Psoas muscle (tissue), 8 donors: ENCODE results near the gene TMEM253. TPM values are rescaled to one million over a fixed set of nuclear protein-coding genes. Genes with fewer than 3 reads are reported as not detected.

Experiments
- ATAC-seq, 4 donors: fragments of 200-7000 bp; cut with Tn5 transposase; one replicate each; pipeline ENCODE4 v1.9.1; 2020; ENCODE audit warnings: moderate library complexity in 3 of 4, mild to moderate bottlenecking in 2 of 4
- DNase-seq, 2 donors: peaks; one replicate each; pipeline ENCODE4 v3.0.0-alpha.2; 2020
- H3K27ac ChIP-seq: fragments of 200-600 bp; one replicate; pipeline ENCODE4 v1.8.0; 2022
- H3K27me3 ChIP-seq, 3 donors: fragments of 200-600 bp in 1 of 3; one replicate each; pipeline versions ENCODE4 v1.6.1 to v1.8.0; 2013 to 2022; ENCODE audit warnings: low read length in 2 of 3, mild to moderate bottlenecking in 2 of 3, moderate library complexity in 1 of 3; ENCODE audit not compliant: insufficient read depth in 3 of 3
- H3K36me3 ChIP-seq, 2 donors: fragments of 200-600 bp in 1 of 2; one replicate each; pipeline versions ENCODE4 v1.6.1 to v1.8.0; 2013 to 2022; ENCODE audit warnings: low read depth in 1 of 2, mild to moderate bottlenecking in 1 of 2, moderate library complexity in 1 of 2; ENCODE audit not compliant: insufficient read depth in 1 of 2
- H3K4me1 ChIP-seq: fragments of 200-600 bp; one replicate; pipeline ENCODE4 v1.8.0; 2022
- H3K4me3 ChIP-seq: fragments of 200-600 bp; one replicate; pipeline ENCODE4 v1.8.0; 2022; ENCODE audit warnings: mild to moderate bottlenecking
- H3K9me3 ChIP-seq: fragments of 200-600 bp; one replicate; pipeline ENCODE4 v1.8.0; 2022
- CTCF ChIP-seq: fragments of 200-600 bp; IDR thresholded peaks from one replicate; pipeline ENCODE4 v1.8.0; 2022; ENCODE audit warnings: antibody characterized with exemption
- WGBS, 3 donors: extraction: QIAGEN DNeasy Blood & Tissue Kit; methylation state at CpG; one replicate each; pipeline versions ENCODE4 v1.1.6 to v1.1.7; 2013; 5-methylcytosine and 5-hydroxymethylcytosine counted together
- intact Hi-C, 2 donors: fragments of 100-400 bp; cut with DNase I; formaldehyde crosslinking; loops; one replicate each; pipeline versions ENCODE4 v1.11.0 to v1.14.2; 2022
- polyA plus RNA-seq, 3 donors: library from polyadenylated mRNA; stranded (reverse); fragments of 200-250 nt; gene quantifications; one replicate each; pipeline ENCODE4 v1.2.3, GENCODE V29; 2013
- total RNA-seq, 4 donors: library from RNA; stranded (reverse); fragmentation: NEBNext Ultra II Directional in 2 of 4; extraction: Animal tissue kit (Norgen Biotek cat#: 25700) in 2 of 4; gene quantifications; one replicate each; pipeline versions ENCODE4 v1.2.1 to v1.2.4, GENCODE V29; 2021 to 2023
- donor health status: healthy with polysubstance abuse.
- donor health status: DM: no; HTN: no; CAD: no; lungs with moderate emphysema.
- donor health status: Bipolar disorder and iron deficiency.
- donor health status: healthy.
- donor health status: DM: yes; HTN: yes; CAD: no.
- donor health status: DM: no; HTN: no; CAD: no.
- donor health status: DM: no; HTN: no; CAD: no.
- donor health status: DM: yes; HTN: yes; CAD: no.

The TMEM253 gene
- total and polyA plus RNA-seq, 7 donors = 0.10 to 0.29 (median 0.17) TPM; not detected in 2

GRCh38 chr14:21113369-21113768 is 12.5 kb downstream of the TMEM253 start:
- DNase-seq (no peak), ATAC-seq (no peak)
- Histone ChIP-seq H3K27me3 (no peaks in the 10 kb centered on the region), H3K4me1 (no peaks in the 10 kb centered on the region), H3K9me3 (no peaks in the 10 kb centered on the region), H3K36me3 (no peaks in the 10 kb centered on the region), H3K27ac (no peak overlapping the region), H3K4me3 (no peak overlapping the region)
- WGBS, 3 donors = 96 to 98% (median 98%) methylated on average over 2 of the region's 2 CpGs
- no peak for TF ChIP-seq CTCF
- intact Hi-C loops = no loop called here

- WGBS, 3 donors = 96 to 99% (median 97%) methylated on average over 3 of the region's 3 CpGs
- ATAC-seq (no peak), DNase-seq (no peak)
- H3K27me3 ChIP-seq = no peaks in the 10 kb centered on the region
- no peaks in the 10 kb centered on the region for H3K4me1 ChIP-seq
- no peak overlapping the region for H3K4me3 ChIP-seq
- intact Hi-C loops = no loop called here
- TF ChIP-seq CTCF = no peak
- H3K27ac ChIP-seq = no peak overlapping the region
- H3K9me3 ChIP-seq = no peaks in the 10 kb centered on the region
- no peaks in the 10 kb centered on the region for H3K36me3 ChIP-seq
Observed at GRCh38 chr14:21118933-21119332, 18.1 kb downstream of the TMEM253 start.

- H3K27me3 ChIP-seq = no peaks in the 10 kb centered on the region
- intact Hi-C loops = no loop called here
- no peaks in the 10 kb centered on the region for H3K9me3 ChIP-seq
- ATAC-seq (no peak), DNase-seq (no peak)
- no peak for TF ChIP-seq CTCF
- no peaks in the 10 kb centered on the region for H3K36me3 ChIP-seq
- 69 to 82% (median 76%) methylated on average over 6 of the region's 6 CpGs for whole genome bisulfite sequencing, 3 donors
- no peaks in the 10 kb centered on the region for H3K4me1 ChIP-seq
- no peak overlapping the region for H3K4me3 ChIP-seq
- H3K27ac ChIP-seq = no peak overlapping the region
Observed at GRCh38 chr14:21120686-21121085, 19.8 kb downstream of the TMEM253 start.

DNA sequence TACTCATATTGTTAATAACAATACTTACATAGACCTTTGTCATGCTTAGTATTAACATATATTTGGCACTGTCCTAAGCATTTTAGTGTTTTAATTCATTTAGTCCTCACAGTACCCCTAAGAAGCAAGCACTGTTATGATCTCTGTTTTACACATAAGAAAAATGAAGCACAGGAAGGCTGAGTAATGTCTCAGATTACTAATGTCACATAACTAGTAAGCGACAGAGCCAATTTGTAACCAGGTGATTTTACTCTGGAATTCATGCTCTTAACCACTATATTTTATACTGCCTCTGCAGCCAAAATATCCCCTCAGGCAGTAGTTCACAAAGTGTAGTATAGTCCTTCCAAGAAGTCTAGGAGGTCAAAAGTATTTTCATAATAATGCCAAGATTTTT is 20.3 kb downstream of the TMEM253 start:
- 35 to 49% (median 37%) methylated on average over 1 of the region's 1 CpG for WGBS, 3 donors
- intact Hi-C loops = no loop called here
- TF ChIP-seq CTCF = no peak

GRCh38 chr14:21123429-21123828 is 22.6 kb downstream of the TMEM253 start:
- no peaks in the 10 kb centered on the region for H3K27me3 ChIP-seq
- 83 to 87% (median 86%) methylated on average over 1 of the region's 1 CpG for WGBS, 3 donors

More for the DNA sequence above, 20.3 kb downstream of the TMEM253 start:
- no peaks in the 10 kb centered on the region for H3K4me1 ChIP-seq
- H3K27ac ChIP-seq = no peak overlapping the region
- no peak overlapping the region for H3K4me3 ChIP-seq
- no peaks in the 10 kb centered on the region for H3K9me3 ChIP-seq
- DNase-seq (no peak), ATAC-seq (no peak)
- H3K36me3 ChIP-seq = no peaks in the 10 kb centered on the region
- no peaks in the 10 kb centered on the region for H3K27me3 ChIP-seq

More at GRCh38 chr14:21123429-21123828, 22.6 kb downstream of the TMEM253 start:
- Histone ChIP-seq H3K9me3 (no peaks in the 10 kb centered on the region), H3K4me3 (no peak overlapping the region), H3K36me3 (no peaks in the 10 kb centered on the region), H3K27ac (no peak overlapping the region), H3K4me1 (no peaks in the 10 kb centered on the region)
- no peak for ATAC-seq
- DNase-seq = no peak
- no peak for TF ChIP-seq CTCF
- intact Hi-C loops = no loop called here
